Endometrial microvascular endothelial cells (primary cell): Measurements from ENCODE around the gene ESYT3. TPM values are rescaled to one million over a fixed set of nuclear protein-coding genes. Genes with fewer than 3 reads are reported as not detected.

ENCODE experiments used
- in situ Hi-C: cut with HindIII; loops from 2 replicates; pipeline ENCODE4 v1.10.0; 2017; ENCODE audit warnings: low sequenced_read_pairs, low pct_unique_long_range_greater_than_20kb; ENCODE audit errors: inconsistent ontology term
- total RNA-seq: library from RNA; depleted of rRNA; stranded (reverse); fragments of >200 nt; gene quantifications from one replicate; pipeline ENCODE4 v1.2.3, GENCODE V29; 2015; ENCODE audit errors: inconsistent ontology term

ESYT3 gene
- total RNA-seq, 1 donor from 2014 or later = not detected

GRCh38 chr3:138456961-138457862, 22.8 kb downstream of the ESYT3 start:
- in situ Hi-C loops = no loop called here

GRCh38 chr3:138457863-138458735, 23.7 kb downstream of the ESYT3 start:
- in situ Hi-C loops = no loop called here

GRCh38 chr3:138458774-138459499, 24.5 kb downstream of the ESYT3 start:
- in situ Hi-C loops = no loop called here

- in situ Hi-C loops = no loop called here
Measured at GRCh38 chr3:138459619-138460535, 25.5 kb downstream of the ESYT3 start.

- in situ Hi-C loops = no loop called here
Measured at GRCh38 chr3:138460536-138461205, 26.3 kb downstream of the ESYT3 start.

GRCh38 chr3:138461246-138461645, 26.8 kb downstream of the ESYT3 start:
- in situ Hi-C loops = no loop called here

GRCh38 chr3:138461896-138462295, 27.5 kb downstream of the ESYT3 start:
- in situ Hi-C loops = no loop called here

GRCh38 chr3:138463724-138464490, 29.5 kb downstream of the ESYT3 start:
- in situ Hi-C loops = no loop called here

GRCh38 chr3:138464491-138464860, 30.1 kb downstream of the ESYT3 start:
- in situ Hi-C loops = no loop called here

- in situ Hi-C loops = no loop called here
Measured at GRCh38 chr3:138465451-138465850, 31.0 kb downstream of the ESYT3 start.

GRCh38 chr3:138465925-138466324, 31.5 kb downstream of the ESYT3 start:
- in situ Hi-C loops = no loop called here

GRCh38 chr3:138467931-138468330, 33.5 kb downstream of the ESYT3 start:
- in situ Hi-C loops = no loop called here

GRCh38 chr3:138468451-138468850, 34.0 kb downstream of the ESYT3 start:
- in situ Hi-C loops = no loop called here

- in situ Hi-C loops = no loop called here
Measured at GRCh38 chr3:138468886-138469285, 34.5 kb downstream of the ESYT3 start.

- in situ Hi-C loops = no loop called here
Measured at GRCh38 chr3:138469874-138470273, 35.5 kb downstream of the ESYT3 start.

- in situ Hi-C loops = no loop called here
Measured at GRCh38 chr3:138470687-138471086, 36.3 kb downstream of the ESYT3 start.

GRCh38 chr3:138471481-138471880, 37.1 kb downstream of the ESYT3 start:
- in situ Hi-C loops = no loop called here
